ENCODE data around the gene ABHD6. TPM values are rescaled to one million over a fixed set of nuclear protein-coding genes. Genes with fewer than 3 reads are reported as not detected.

The ABHD6 gene
- total RNA-seq, 4 donors from 2014 or later, result 18.8 to 29.7 (median 19.5) TPM

GRCh38 chr3:58256511-58256910 is 18.9 kb downstream of the ABHD6 start:
- DNase-seq (ENCODE audit: low spot score in 2 of 2), result no peak
- peaks cover 0 to 7% (median 0%) of the 10 kb centered on the region in 4 donors for H3K4me1 ChIP-seq
- H3K4me3 ChIP-seq, result no peak overlapping the region
- peaks cover 0 to 46% (median 0%) of the 10 kb centered on the region in 3 donors for H3K36me3 ChIP-seq
- H3K9me3 ChIP-seq, result no peaks in the 10 kb centered on the region
- no peak overlapping the region for H3K27ac ChIP-seq
- no peaks in the 10 kb centered on the region for H3K27me3 ChIP-seq
- TF ChIP-seq EP300 (IDR thresholded peaks at IDR 0.05) (no peak), CTCF (IDR thresholded peaks at IDR 0.05) (no peak), POLR2A (IDR thresholded peaks at IDR 0.05) (no peak)
- 83 to 93% methylated on average over 4 of the region's 4 CpGs for WGBS, 2 donors

GRCh38 chr3:58258392-58259055 is 20.9 kb downstream of the ABHD6 start:
- H3K36me3 ChIP-seq, result peaks cover 0 to 46% (median 0%) of the 10 kb centered on the region in 3 donors
- H3K4me3 ChIP-seq, result no peak overlapping the region
- H3K27ac ChIP-seq, result no peak overlapping the region
- no peaks in the 10 kb centered on the region for H3K9me3 ChIP-seq
- H3K4me1 ChIP-seq, result no peaks in the 10 kb centered on the region
- WGBS, 2 donors, result 85 to 88% methylated on average over 10 of the region's 10 CpGs
- no peaks in the 10 kb centered on the region for H3K27me3 ChIP-seq
- no peak for TF ChIP-seq CTCF (IDR thresholded peaks at IDR 0.05)
- TF ChIP-seq POLR2A (IDR thresholded peaks at IDR 0.05), result no peak
- TF ChIP-seq EP300 (IDR thresholded peaks at IDR 0.05), result no peak
- no peak for DNase-seq (ENCODE audit: low spot score in 2 of 2)

- Histone ChIP-seq H3K27ac (no peak overlapping the region), H3K4me1 (no peaks in the 10 kb centered on the region), H3K9me3 (no peaks in the 10 kb centered on the region), H3K27me3 (no peaks in the 10 kb centered on the region), H3K36me3 (peaks cover 0 to 46% (median 0%) of the 10 kb centered on the region in 3 donors), H3K4me3 (no peak overlapping the region)
- DNase-seq (ENCODE audit: low spot score in 2 of 2), result no peak
- 61 to 71% methylated on average over 6 of the region's 6 CpGs for WGBS, 2 donors
- no peak for TF ChIP-seq EP300 (IDR thresholded peaks at IDR 0.05)
- TF ChIP-seq CTCF (IDR thresholded peaks at IDR 0.05), result no peak
- TF ChIP-seq POLR2A (IDR thresholded peaks at IDR 0.05), result no peak
These were observed 22.7 kb downstream of the ABHD6 start for GRCh38 chr3:58260261-58260731.

- no peaks in the 10 kb centered on the region for H3K9me3 ChIP-seq
- peaks cover 0 to 46% (median 0%) of the 10 kb centered on the region in 3 donors for H3K36me3 ChIP-seq
- H3K4me3 ChIP-seq, result no peak overlapping the region
- 85 to 87% methylated on average over 6 of the region's 6 CpGs for WGBS, 2 donors
- TF ChIP-seq CTCF (IDR thresholded peaks at IDR 0.05) (no peak), EP300 (IDR thresholded peaks at IDR 0.05) (no peak), POLR2A (IDR thresholded peaks at IDR 0.05) (no peak)
- no peak for DNase-seq (ENCODE audit: low spot score in 2 of 2)
- no peaks in the 10 kb centered on the region for H3K4me1 ChIP-seq
- H3K27ac ChIP-seq, result no peak overlapping the region
- H3K27me3 ChIP-seq, result no peaks in the 10 kb centered on the region
These were observed 23.1 kb downstream of the ABHD6 start for GRCh38 chr3:58260733-58261132.

- 80 to 86% methylated on average over 3 of the region's 3 CpGs for WGBS, 2 donors
- Histone ChIP-seq H3K4me3 (no peak overlapping the region), H3K27ac (no peak overlapping the region), H3K9me3 (no peaks in the 10 kb centered on the region), H3K4me1 (no peaks in the 10 kb centered on the region), H3K27me3 (no peaks in the 10 kb centered on the region), H3K36me3 (peaks cover 0 to 40% (median 0%) of the 10 kb centered on the region in 3 donors)
- TF ChIP-seq POLR2A (IDR thresholded peaks at IDR 0.05) (no peak), CTCF (IDR thresholded peaks at IDR 0.05) (no peak), EP300 (IDR thresholded peaks at IDR 0.05) (no peak)
- no peak for DNase-seq (ENCODE audit: low spot score in 2 of 2)
These were observed 24.5 kb downstream of the ABHD6 start for GRCh38 chr3:58261954-58262666.

All from tibial nerve (tissue), 4 donors.